GM23338 (cell line): ENCODE results near the gene CD14.

Experiments
- CREB1 ChIP-seq: fragments of 250-450 bp; sonication (Bioruptor Pico); IDR thresholded peaks from 2 replicates; pipeline ENCODE4 v1.5.0; 2020; ENCODE audit warnings: low read depth, mild to moderate bottlenecking, moderate library complexity
- EZH2 ChIP-seq: fragments of 200-600 bp; sonication (generic); IDR thresholded peaks from one replicate; pipeline ENCODE4 v1.8.0; 2017; ENCODE audit warnings: antibody characterized with exemption, mild to moderate bottlenecking, low read depth; ENCODE audit not compliant: unreplicated experiment
- EZH2phosphoT487 ChIP-seq: fragments of 200-600 bp; sonication (generic); IDR thresholded peaks from one replicate; pipeline ENCODE4 v1.8.1; 2018; ENCODE audit warnings: antibody characterized with exemption; ENCODE audit not compliant: unreplicated experiment
- JUNB ChIP-seq: IDR thresholded peaks from one replicate; pipeline ENCODE4 v1.6.1; 2016; ENCODE audit warnings: antibody characterized with exemption; ENCODE audit not compliant: unreplicated experiment
- POLR2AphosphoS5 ChIP-seq: IDR thresholded peaks from 2 replicates; pipeline ENCODE4 v1.6.1; 2016; ENCODE audit warnings: antibody characterized with exemption, low read depth
- TF ChIP-seq, protein P1 (sequence below), 2 experiments: fragments of 200-600 bp in 1 of 2; sonication (generic) in 1 of 2; conservative IDR thresholded peaks; 2 replicates each; pipeline versions ENCODE4 v1.5.1 to v1.6.1; 2016 to 2017; ENCODE audit warnings: antibody characterized with exemption in 2 of 2, low read depth in 2 of 2, mild to moderate bottlenecking in 2 of 2, moderate library complexity in 1 of 2

DNA sequence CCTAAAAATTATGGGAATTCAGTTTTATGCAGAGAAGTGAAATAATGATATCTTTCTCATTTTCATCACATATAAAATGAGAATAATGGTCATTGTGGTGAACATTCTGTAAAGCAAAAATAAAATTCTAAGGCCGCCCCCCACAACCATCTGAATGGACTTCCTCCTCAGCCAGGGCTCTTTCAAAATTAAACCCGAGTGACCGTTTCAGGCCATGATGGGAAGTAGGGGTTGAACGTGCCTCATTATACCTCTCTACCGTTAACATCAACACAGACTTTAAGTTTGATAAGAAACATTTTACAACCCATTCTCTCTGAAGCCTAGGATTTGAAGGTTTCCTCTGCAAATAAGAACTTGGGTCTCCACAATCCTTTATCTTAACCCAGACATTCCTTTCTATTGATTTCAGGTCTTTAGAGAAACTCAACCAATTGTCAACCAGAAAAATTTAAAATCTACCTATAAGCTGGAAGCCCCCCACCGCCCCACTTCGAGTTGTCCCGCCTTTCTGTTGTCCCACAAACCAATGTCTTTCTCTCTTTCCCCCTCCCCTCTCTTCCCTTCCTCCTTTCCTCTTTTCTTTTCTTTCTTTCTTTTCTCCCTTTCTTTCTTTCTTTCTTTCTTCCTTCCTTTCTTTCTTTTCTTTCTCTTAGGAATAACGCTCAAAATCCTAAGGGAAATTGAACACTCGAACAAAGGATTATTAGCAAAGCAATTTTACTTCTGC, 4.6 kb upstream of the CD14 start:
- TF ChIP-seq, protein P1, sequence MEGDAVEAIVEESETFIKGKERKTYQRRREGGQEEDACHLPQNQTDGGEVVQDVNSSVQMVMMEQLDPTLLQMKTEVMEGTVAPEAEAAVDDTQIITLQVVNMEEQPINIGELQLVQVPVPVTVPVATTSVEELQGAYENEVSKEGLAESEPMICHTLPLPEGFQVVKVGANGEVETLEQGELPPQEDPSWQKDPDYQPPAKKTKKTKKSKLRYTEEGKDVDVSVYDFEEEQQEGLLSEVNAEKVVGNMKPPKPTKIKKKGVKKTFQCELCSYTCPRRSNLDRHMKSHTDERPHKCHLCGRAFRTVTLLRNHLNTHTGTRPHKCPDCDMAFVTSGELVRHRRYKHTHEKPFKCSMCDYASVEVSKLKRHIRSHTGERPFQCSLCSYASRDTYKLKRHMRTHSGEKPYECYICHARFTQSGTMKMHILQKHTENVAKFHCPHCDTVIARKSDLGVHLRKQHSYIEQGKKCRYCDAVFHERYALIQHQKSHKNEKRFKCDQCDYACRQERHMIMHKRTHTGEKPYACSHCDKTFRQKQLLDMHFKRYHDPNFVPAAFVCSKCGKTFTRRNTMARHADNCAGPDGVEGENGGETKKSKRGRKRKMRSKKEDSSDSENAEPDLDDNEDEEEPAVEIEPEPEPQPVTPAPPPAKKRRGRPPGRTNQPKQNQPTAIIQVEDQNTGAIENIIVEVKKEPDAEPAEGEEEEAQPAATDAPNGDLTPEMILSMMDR (conservative IDR thresholded peaks at IDR 0.05; ENCODE audit: low read depth in 2 of 2) = no peak
- TF ChIP-seq CREB1 (CRISPR knock-in tag) = no peak
- no peak for TF ChIP-seq POLR2AphosphoS5
- no peak for TF ChIP-seq JUNB
- TF ChIP-seq EZH2 = no peak
- TF ChIP-seq EZH2phosphoT487 = no peak
